ENCODE results near the gene PRDM16.
A peak's percentile ranks its signal among the peaks of the same experiment; 100 is the strongest.

PRDM16 gene

GRCh38 chr1:3409366-3410141, 340.6 kb downstream of the PRDM16 start:
- DNase-seq: no peak

DNA sequence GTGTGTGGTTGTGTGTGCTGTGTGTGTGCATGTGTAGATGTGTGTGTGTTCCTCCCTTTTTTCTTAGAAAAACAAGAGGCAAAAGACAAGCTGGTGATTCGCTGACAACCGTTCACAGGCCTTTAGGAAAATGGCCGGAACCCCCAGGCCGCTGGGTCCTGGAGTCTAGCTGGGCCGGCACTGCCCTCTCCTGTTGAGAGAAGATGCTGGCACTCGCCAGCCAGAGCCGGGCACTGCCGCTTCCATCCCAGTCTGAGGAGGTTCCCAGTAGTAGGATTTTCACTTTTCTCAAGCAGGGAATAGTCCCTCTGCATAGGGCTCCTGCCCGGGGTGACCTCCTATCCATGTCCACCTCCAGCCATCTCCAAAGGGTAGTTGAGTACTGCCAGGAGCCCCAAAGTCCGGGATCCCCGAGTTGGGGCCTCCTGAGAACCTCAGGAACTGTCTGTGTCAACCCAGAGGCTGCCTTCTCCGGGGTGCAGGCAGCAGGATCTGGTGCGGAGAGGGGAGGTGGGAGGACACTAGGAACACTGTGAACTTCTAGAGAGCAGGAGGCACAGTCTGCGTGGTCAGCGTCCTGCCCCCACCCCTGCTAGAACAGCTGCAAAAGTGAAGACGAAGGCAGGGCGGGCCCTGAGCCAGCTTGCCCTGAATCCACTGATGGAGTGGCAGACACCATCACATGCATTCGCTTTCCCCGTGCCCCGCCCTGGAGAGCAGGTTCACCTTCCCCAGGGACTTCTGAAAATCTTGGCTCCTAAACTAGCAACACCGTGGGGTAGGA, 341.3 kb downstream of the PRDM16 start:
- peak; percentile 48 for DNase-seq

DNA sequence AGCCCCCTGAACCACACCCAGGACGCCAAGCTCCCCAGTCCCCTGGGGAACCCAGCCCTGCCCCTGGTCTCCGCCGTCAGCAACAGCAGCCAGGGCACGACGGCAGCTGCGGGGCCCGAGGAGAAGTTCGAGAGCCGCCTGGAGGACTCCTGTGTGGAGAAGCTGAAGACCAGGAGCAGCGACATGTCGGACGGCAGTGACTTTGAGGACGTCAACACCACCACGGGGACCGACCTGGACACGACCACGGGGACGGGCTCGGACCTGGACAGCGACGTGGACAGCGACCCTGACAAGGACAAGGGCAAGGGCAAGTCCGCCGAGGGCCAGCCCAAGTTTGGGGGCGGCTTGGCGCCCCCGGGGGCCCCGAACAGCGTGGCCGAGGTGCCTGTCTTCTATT, 342.8 kb downstream of the PRDM16 start:
- DNase-seq: no peak

DNA sequence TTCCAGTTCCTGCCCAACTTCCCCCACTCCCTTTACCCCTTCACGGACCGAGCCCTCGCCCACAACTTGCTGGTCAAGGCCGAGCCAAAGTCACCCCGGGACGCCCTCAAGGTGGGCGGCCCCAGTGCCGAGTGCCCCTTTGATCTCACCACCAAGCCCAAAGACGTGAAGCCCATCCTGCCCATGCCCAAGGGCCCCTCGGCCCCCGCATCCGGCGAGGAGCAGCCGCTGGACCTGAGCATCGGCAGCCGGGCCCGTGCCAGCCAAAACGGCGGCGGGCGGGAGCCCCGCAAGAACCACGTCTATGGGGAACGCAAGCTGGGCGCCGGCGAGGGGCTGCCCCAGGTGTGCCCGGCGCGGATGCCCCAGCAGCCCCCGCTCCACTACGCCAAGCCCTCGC, 343.4 kb downstream of the PRDM16 start:
- no peak for DNase-seq

DNA sequence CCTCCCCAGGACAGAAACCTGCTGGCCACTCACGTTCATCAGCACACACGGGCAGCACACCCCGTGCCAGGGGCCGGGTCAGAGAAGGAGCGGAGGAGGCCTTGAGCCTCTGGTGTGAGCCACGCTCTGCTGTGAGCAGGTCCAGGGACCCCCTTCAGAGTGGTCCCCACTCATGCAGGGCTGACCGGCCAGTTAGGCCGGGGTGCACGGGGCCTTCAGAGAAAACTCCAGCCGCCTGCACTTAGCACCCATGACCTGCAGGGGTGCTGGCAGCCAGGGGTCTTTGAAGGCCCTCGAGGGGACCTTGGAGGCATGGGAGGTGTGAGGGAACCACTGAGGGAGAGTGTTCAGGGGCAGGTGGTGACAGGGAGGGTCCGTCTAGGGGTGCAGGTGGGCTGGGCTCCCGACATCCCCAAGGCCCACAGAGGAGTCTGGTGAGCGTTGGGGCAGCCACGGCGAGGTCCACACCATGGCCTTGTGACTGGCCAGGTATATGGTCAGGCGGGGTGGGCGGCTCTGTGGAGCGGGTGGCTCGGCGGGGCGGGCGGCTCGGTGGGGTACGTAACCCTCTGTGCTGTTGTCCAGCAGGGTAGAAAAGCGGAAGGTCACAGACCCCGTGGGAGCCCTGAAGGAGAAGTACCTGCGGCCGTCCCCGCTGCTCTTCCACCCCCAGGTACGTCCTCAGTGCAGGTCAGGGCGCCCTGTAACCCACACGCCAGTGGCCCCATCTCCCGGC, 345.1 kb downstream of the PRDM16 start:
- no peak for DNase-seq

DNA sequence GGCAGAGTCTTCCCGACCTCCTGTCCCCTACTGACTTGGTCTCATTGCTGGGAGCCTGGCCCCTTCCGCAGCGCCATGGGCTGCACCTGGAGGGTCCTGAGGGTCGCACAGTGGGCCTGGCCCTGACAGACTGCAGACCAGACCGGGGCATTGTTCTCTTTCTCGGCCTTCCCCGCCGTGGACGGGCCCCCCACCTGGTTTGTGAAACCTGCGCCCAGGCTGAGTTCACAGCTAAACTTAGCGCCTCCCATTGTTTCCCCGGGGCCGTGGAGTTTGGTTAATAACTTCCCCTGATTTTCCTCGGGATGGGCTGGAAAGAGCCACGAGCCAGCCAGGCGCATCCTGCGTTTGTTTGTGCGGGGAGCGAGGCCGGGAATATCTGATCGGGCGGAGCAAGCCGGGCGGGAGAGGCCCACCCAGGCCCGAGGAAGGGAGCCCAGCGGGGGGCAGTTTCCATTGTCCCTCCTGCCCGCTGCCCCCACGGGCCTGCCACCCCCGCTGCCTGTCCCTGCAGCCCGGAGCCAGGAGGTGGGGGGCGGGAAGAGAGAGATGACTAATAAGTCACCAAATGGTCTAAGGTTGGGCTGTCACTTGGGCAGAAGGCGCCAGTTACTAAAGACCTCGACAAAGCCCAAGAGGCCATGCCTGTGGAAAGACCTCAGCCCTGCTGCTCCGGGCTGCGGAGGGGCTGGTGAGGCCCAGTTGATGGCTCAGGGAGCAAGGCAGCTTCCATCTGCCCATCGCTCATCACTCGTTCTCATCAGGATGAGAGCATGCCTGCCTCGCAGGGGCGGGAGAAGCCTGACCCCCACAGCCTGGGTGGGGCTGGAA, 346.5 kb downstream of the PRDM16 start:
- no peak for DNase-seq

- no peak for DNase-seq
Observed at GRCh38 chr1:3417082-3417739, 348.2 kb downstream of the PRDM16 start.

GRCh38 chr1:3417934-3418333, 348.9 kb downstream of the PRDM16 start:
- DNase-seq: no peak

DNA sequence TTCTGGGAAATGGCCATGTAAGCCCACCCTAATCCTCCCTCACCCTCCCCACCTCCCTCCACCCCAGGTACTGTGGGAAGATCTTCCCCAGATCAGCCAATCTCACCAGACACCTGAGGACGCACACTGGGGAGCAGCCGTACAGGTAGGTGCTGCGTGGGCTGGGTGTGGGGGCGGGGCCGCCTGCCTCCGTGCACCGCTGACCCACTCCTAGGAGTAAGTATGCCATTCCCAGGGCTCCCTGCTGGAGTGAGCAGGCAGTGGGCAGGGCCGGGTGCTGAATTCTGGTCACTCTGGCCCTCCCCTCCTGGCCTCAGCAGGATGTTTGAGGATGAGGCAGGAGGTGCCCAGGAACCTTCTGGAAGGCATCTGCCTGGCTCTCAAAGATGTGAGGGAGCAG, 349.6 kb downstream of the PRDM16 start:
- DNase-seq: no peak

DNA sequence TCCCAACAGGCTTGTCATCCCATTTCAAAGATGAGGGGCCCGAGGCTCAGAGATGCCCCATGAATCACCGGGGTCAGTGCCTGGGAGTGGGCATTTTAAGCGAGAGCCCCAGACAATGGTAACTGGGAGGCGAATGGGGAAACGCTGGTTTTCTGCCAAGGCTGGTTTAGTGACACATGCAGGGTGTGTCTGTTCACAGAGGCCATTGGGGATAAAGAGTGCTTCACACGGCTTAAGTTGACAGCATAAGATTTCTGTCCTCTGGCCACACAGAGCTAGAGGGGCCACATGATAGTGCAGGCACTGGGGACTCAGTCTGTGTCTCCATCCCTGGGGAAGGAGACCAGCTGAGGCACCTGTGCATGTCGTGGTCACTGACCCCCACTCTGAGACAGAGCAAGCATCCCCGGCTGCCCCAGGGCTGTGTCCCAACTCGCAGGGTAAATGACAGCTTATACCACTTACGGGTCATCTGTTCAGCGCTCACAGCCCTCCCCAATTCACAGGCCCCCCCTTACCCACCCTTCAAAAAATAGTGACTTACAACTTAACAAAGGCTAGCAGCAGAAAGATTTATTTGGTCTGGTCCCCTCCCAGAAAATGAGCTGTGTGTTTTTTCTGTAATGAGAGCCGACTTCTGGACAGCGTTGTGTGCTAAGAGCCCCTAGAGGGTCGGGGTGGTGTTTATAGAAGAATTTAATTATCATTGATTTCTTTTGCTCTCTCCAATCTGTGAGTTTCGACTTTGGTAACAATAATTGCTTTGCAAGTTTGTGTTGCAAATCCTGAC, 350.6 kb downstream of the PRDM16 start:
- DNase-seq: no peak

DNA sequence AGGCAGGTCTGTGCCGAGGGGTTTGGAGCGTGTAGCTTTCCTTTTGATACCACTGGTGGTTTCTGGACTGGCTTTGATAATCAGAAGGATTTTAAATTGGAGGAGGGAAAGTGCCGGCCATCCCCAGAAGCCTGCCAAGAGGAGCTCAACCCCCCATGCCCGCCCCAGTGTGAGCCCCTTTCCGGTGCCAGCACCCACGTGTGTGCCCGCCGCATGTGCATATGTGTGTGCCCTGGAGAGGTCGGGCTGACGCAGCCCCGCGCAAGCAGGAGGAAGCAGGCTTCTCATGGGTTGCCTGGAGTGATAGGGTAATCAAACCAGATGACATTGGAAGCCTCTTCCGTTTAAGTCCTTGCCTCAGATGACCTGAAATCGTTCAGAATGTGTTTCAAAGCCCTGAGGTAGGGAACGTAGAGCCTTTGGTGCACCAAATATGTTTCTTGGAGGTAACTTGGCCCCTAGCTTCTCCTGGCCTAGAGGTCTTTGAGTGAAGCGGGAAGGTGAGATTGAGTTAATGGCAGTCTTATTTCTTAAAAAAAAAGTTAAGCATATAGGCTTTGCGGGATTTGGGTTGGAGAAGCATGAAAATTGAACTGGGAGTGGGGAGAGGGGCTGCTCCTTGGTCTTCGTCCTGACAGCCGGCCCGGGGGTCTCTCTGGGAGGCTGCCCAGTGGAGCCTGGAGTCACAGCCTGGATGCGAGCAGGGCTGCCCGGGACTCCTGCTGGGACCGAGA, 351.4 kb downstream of the PRDM16 start:
- DNase-seq: no peak

DNA sequence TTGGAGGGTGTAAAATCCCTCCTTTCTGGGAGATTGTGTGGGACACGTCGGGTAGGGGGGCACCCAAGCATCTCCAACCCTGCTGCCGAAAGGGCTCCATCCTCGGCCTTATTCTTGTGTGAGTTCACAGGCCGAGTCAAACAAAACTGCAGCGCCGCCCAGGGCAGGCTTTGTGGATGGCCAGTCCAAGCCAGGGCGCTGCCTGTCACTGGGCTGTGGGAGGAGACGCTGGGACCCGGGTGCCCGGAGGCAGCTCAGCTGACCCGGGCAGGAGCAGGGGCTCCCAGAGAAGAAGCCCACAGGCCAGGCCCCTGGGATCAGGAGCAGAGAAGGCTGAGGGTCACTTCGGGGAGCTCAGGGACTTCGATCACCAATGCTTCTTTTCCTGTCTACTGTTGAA, 353.6 kb downstream of the PRDM16 start:
- DNase-seq: no peak

- DNase-seq: no peak
Observed at GRCh38 chr1:3423245-3423829, 354.3 kb downstream of the PRDM16 start.

GRCh38 chr1:3423896-3424611, 355.1 kb downstream of the PRDM16 start:
- no peak for DNase-seq

DNA sequence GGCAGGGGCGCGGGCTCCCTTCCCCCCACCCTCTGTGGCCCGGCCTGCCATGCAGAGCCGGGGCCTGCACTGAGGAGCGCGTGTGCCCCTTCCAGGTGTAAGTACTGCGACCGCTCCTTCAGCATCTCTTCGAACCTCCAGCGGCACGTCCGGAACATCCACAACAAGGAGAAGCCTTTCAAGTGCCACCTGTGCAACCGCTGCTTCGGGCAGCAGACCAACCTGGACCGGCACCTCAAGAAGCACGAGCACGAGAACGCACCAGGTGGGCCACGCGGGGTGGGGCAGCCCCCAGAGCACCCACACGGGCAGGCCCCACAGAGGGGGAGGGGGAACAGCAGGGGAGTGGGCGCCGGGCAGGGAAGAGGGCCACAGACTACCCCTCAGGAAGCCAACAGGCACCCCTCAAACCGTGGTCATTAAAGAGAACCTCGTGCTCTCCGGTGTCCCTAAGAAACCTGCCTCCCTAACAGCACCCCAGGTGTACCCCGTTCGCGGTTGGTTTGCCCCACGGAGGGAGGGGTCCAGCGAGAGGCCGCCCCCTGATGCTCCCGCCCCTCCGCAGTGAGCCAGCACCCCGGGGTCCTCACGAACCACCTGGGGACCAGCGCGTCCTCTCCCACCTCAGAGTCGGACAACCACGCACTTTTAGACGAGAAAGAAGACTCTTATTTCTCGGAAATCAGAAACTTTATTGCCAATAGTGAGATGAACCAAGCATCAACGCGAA, 356.6 kb downstream of the PRDM16 start:
- no peak for DNase-seq

DNA sequence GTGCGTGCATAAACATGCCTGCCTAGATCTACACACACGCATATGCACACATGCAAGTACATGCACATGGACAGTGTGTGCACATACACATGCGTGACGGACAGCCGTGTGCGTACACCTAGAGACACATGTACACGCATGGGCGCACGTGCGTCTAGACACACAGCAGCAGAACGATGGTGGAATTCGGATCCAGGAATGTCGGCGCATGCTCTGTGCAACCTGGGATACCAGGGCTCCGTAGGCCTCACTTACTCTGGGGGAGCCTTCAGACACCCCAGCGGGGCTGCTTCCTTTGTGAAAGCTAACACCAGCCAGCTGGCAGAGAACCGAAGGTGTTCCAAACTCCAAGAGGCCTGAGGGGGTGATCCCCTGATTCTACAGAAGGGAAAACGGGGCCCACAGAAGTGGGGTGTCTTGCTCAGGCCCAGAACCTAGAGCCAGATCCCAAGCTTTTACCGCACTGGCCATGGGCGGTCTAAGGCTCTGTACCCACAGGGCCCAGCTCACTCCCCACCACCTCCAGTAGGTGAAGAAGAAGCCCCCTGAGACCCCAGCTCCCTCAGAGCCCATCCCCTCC, 358.0 kb downstream of the PRDM16 start:
- no peak for DNase-seq

GRCh38 chr1:3427711-3428704, 359.0 kb downstream of the PRDM16 start:
- DNase-seq: no peak

All from DMS79 treated with DMSO at 0.1 percent for 48 hours (cell line).